NCI-H128 (cell line): Measurements from ENCODE around the gene CEACAM18.

Source experiments
- DNase-seq: peaks from one replicate; lab custom pipeline; 2025; ENCODE audit not compliant: unreplicated experiment; lab: John Stamatoyannopoulos, UW

CEACAM18 gene

GRCh38 chr19:51525651-51526050 lies 47.3 kb downstream of the CEACAM18 start:
- DNase-seq: no peak

- no peak for DNase-seq
Measured at GRCh38 chr19:51529301-51529700, 51.0 kb downstream of the CEACAM18 start.

GRCh38 chr19:51530616-51531015 lies 52.3 kb downstream of the CEACAM18 start:
- DNase-seq: no peak

GRCh38 chr19:51531349-51532315 lies 53.3 kb downstream of the CEACAM18 start, which contains the start of gene SIGLEC6:
Gene SIGLEC6 (minus strand): TSS chr19:51531670. CDS start chr19:51531648, 22 bp downstream.
- no peak for DNase-seq

GRCh38 chr19:51535535-51535934 lies 57.2 kb downstream of the CEACAM18 start:
- no peak for DNase-seq

GRCh38 chr19:51539821-51540366 lies 61.6 kb downstream of the CEACAM18 start:
- no peak for DNase-seq
